ENCODE results near the gene PDLIM5.
"Not testable (repeated sequence)": the region's sequence is repeated elsewhere in the genome, so short reads cannot be mapped to it uniquely, and the experiment has no call there.

PDLIM5 gene

GRCh38 chr4:94500685-94501084 lies 48.9 kb downstream of the PDLIM5 start:
- no peak for DNase-seq

DNA sequence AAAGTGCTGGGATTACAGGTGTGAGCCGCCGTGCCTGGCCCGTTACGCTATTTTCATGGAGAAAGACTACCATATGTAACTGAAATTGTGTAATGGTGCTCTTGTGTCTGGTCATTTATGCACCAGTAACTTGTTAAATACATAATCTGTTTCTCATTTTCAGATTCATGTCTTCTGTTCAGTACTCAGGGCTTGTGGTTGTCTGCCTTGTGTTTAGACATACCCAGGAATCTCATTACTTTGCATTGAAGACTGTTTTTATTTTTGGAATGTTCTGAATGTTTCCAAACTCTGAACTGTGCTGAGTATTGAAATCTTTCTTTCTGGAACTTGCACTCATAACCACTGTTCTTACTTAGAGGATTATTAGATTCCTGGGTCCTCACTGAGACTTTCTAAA lies 52.8 kb downstream of the PDLIM5 start:
- DNase-seq, result no peak

- DNase-seq, result no peak
Measured at GRCh38 chr4:94506822-94507221, 55.1 kb downstream of the PDLIM5 start.

- no peak for DNase-seq
Measured at GRCh38 chr4:94507281-94507680, 55.5 kb downstream of the PDLIM5 start.

- peak; percentile 65 to 78 (median 72) for DNase-seq
Measured at GRCh38 chr4:94507708-94508107, 56.0 kb downstream of the PDLIM5 start.

DNA sequence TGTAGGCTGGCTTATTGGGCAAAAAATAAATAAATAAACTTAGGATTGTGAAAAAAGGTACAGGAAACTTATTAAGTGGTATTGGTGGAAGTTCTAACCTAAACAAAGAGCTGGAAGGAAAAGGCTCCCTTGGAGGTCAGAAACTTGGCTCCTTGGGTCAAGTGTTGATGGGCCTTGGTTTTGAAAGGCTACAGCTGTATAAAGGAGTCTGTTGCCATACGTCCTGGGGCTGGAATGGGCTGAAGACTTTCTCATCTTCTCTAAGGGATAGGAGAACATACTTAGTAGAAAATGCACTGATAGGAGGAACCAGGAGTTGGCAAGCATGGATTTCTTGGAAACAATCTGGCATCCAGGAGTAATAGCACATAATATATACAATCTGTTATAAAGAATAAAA lies 56.6 kb downstream of the PDLIM5 start:
- no peak for DNase-seq

DNA sequence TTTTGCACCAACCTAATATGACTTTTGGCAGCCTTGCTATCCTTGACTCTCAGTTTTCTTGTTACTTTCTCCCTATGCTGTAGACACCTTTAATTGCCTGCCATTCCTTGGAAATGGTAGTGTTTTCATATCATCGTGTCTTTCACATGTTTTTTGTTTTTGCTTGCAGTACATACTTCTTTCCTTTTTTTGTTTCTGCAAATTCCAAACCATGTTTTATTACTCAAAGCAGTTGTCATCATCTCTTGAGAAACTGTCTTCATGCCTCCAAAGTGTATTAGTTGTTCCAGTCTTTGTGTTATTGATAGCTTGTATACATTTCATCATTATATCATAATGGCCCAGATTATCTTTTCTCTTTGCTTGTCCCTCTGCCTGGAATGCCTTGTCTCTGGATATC lies 57.1 kb downstream of the PDLIM5 start:
- no peak for DNase-seq

GRCh38 chr4:94511591-94511990 lies 59.8 kb downstream of the PDLIM5 start:
- DNase-seq, result no peak

DNA sequence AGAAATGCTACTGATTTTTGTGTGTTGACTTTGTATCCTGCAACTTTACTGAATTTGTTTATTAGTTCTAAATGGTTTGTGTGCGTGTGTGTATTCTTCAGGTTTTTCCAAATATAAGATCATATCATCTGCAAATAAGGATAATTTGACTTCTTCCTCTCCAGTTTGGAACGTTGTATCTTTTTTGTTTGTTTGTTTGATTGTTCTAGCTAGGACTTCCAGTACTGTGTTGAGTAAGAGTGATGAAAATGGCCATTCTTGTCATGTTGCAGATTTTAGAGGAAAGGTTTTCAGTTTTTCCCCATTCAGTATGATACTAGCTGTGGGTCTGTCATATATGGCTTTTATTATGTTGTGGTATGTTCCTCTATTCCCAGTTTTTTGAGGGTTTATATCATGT lies 61.8 kb downstream of the PDLIM5 start:
- DNase-seq, result not testable (repeated sequence)

DNA sequence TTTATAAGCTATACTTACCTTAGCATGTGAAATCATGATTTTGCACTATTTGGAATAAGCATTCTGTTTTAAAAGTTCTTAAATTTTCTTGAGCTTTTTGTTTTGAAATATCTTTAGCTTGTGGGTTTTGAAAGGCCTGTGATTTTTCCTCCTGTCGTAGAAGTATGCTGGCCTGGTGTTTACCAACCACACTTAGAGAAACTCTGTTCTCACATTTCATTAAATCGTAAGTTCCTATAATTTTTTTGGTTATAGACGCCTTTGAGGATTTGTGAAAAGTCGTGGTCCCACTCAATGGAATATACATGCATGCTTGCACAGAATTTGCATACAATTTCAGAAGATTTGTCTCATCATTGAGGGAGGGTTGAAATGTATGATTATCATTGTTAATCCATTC lies 63.6 kb downstream of the PDLIM5 start:
- DNase-seq, result no peak

GRCh38 chr4:94516067-94516466 lies 64.3 kb downstream of the PDLIM5 start:
- no peak for DNase-seq

DNA sequence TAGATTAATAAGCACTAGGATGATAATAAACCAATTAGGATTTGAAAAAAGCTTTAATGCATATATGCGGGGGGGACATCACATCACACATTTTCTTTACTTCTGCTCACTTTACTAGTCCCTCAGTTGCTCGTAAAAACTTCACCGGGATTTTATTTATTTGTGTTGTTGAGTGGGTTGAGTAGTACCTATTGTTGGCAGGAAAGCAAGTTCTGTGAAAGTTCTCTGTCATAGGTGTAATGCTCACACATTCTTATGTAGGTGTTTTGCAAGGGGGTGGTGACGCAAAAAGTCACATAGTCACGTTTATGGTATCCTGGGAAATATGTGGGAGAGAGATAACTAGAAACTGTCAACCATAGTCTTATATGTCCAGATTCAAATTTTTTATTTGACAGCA lies 65.3 kb downstream of the PDLIM5 start:
- no peak for DNase-seq

- DNase-seq, result no peak
Measured at GRCh38 chr4:94517492-94517891, 65.8 kb downstream of the PDLIM5 start.

DNA sequence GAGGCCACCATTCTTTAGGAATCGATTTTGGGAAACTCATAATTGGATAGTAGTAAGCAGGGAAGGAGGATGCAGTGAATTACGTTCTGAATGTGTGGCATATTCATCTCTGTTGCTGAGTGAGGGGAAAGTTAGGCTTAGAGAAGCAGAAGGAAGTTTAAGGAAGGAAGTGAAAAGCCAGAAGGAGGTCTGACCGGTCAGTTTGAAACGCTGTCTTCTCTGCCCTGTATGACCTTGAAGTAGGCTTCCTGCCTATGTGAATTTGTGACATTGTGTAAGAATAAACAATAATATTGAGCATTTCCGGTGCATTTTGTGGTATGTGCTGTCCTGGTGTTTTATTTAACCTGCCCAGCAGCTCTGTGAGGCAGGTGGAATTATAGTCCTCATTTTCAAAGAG lies 67.3 kb downstream of the PDLIM5 start:
- peak; percentile 41 to 52 (median 46) for DNase-seq

GRCh38 chr4:94519925-94520789 lies 68.4 kb downstream of the PDLIM5 start:
- peak; percentile 21 to 36 (median 30) for DNase-seq

GRCh38 chr4:94523033-94523580 lies 71.4 kb downstream of the PDLIM5 start:
- peak; percentile 16 to 70 (median 68) for DNase-seq

DNA sequence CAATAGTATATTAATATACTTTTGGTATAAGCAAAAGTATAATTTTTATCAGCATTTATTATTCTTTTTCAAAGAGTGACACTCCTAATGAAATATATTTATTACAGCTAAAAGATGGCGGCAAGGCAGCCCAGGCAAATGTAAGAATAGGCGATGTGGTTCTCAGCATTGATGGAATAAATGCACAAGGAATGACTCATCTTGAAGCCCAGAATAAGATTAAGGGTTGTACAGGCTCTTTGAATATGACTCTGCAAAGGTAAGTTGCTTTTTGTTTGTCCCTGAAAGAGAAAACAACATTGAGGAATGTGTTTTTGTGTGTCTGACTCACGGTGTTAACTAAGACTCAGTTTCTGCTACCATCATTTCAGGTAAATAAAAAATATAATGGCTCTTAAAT lies 71.9 kb downstream of the PDLIM5 start:
- DNase-seq, result no peak

DNA sequence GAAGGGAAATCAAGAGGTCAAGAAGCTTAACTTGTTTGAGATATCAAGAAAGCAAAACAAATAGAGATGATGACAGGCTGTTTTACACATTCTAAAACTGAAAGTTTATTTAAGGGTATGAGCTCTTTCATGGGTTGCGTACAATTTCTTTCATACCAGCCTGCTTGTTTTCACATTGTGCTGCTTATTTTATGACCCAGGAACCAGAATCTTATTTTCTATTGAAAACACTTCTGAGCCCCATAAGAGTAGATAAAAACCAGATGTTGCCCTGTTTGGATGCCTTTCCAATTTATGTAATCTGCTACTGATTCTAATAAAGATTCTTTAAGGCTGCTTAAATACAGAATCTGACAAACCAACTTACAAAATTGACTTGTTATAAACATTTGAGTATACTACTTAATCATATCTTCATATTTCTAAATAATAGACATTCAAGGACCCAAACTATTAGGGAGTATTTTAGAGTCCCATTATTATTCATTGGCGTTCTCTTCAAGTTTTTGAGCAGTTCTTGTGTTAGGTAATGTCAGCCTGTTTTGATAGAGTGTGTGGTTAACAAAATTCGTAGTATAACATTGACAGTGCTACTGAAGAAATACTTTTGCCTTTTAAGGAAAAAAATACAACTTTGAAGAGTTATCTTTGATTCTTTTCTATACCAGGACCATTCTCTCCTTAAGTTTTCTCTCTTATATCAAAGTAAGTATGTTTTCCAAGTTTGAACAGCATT lies 74.4 kb downstream of the PDLIM5 start:
- DNase-seq, result no peak

GRCh38 chr4:94527556-94528233 lies 76.0 kb downstream of the PDLIM5 start:
- DNase-seq, result no peak

GRCh38 chr4:94528792-94529451 lies 77.2 kb downstream of the PDLIM5 start:
- DNase-seq, result no peak

- peak in 1 of 3 donors; percentile 34 for DNase-seq
Measured at GRCh38 chr4:94530073-94530472, 78.3 kb downstream of the PDLIM5 start.

- peak in 1 of 3 donors; percentile 18 for DNase-seq
Measured at GRCh38 chr4:94531991-94532789, 80.4 kb downstream of the PDLIM5 start.

All from suppressor macrophage treated with lipopolysaccharide for 1 hour (primary cell).